Measurements from ENCODE around the gene ITGA2B. TPM values are rescaled to one million over a fixed set of nuclear protein-coding genes. Genes with fewer than 3 reads are reported as not detected.
"Not testable (repeated sequence)": the region's sequence is repeated elsewhere in the genome, so short reads cannot be mapped to it uniquely, and the experiment has no call there.

ITGA2B gene
- total RNA-seq, 2 experiments from 2014 or later: 0.23 to 0.31 TPM

DNA sequence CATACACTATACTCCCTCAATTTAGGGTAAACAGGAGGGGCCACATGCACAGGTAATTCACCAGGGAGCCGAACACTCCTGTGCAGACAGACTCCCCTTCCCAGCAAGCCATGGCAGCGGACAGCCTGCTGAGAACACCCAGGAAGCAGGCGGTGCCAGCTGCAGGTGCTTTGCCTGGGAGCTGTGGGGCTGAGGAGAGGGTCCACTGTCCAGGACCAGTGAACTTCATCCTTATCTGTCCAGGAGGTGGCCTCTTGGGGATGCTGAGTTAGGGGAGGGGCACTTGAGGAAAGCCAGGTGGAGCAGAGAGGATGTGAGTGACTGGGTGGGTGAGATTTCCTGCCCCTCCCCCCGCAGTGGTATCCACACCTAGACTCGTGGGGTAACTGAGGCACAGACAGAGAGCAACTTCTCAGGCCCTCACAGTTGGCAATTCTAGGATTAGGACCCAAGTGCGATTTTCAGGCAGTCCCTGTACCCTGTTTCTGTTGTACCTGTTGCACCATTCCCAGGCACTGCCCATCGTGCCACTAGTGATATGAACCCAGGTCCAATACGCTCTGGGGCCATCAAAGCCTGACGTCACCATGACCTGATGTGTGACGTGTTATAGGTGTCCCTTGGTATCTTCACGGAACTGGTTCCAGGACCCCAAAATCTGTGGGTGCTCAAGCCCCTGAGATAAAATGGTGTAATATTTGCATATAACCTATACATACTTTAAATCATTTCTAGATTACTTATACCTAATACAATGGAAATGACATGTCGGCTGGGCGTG, 43.2 kb downstream of the ITGA2B start:
- ChIA-PET CTCF (interaction anchor here (0.5 to 1.9 kb wide), 15 partner anchors 8 to 1325 kb away, joined by 3 to 15 read pairs (median 3); partner anchors contain the start of gene TMUB2), POLR2A (interaction anchor here (0.6 to 1.1 kb wide), 4 partner anchors 125 to 163 kb away, joined by 3 to 10 read pairs (median 4); partner anchors contain the start of gene TMUB2)

DNA sequence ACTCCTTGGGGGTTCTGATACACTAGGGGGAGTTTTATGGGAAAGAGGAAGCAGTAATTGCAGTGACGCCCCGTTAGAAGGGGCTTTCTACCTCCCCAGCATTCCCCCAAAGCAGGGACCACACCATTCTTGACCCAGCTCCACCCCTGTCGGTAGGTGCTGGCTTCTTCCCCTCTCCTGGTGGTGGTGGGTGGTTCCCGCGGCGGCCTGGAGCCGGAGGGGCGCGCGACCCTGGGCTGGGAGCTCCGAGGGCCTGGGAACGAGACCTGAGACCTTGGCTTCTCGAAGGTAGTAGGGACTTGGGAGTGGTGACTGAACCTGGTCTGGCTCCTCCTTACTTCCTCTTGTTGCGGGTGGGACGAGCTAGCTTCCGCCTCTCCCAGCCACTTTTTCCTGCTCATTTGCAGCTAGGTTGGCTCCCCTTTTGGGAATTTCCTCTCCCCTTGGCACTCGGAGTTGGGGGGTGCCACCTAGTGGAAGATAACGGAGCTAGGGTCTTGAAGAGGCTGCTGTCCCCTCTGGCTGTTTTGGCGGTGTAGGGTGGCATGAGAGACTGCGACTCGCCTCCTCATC, 43.9 kb downstream of the ITGA2B start:
- ChIA-PET POLR2A (interaction anchor here (0.6 to 1.9 kb wide), 6 partner anchors 9 to 162 kb away, joined by 3 to 10 read pairs (median 4); partner anchors contain the start of gene TMUB2), CTCF (interaction anchor here (0.5 to 1.9 kb wide), 16 partner anchors 9 to 1325 kb away, joined by 3 to 15 read pairs (median 4); partner anchors contain the start of genes FAM171A2 and TMUB2)

DNA sequence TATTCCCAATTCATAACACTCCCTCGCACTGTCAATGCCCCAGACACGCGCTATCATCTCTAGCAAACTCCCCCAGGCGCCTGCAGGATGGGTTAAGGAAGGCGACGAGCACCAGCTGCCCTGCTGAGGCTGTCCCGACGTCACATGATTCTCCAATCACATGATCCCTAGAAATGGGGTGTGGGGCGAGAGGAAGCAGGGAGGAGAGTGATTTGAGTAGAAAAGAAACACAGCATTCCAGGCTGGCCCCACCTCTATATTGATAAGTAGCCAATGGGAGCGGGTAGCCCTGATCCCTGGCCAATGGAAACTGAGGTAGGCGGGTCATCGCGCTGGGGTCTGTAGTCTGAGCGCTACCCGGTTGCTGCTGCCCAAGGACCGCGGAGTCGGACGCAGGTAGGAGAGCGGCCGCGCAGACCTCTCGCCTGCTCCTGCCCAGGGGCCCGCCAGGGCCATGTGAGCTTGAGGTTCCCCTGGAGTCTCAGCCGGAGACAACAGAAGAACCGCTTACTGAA, 44.5 kb downstream of the ITGA2B start, which contains the start of gene GRN:
GRN (plus strand) TSS at position 364 of the 515 bp plus-strand sequence. CDS start 3,863 bp downstream, outside the sequence.
- ChIA-PET CTCF (interaction anchor here (0.6 to 1.9 kb wide), 15 partner anchors 9 to 425 kb away, joined by 3 to 15 read pairs (median 3); partner anchors contain the start of genes FAM171A2 and TMUB2), POLR2A (interaction anchor here (0.6 to 1.9 kb wide), 5 partner anchors 9 to 127 kb away, joined by 3 to 6 read pairs (median 4); no protein-coding TSS in a partner anchor)

DNA sequence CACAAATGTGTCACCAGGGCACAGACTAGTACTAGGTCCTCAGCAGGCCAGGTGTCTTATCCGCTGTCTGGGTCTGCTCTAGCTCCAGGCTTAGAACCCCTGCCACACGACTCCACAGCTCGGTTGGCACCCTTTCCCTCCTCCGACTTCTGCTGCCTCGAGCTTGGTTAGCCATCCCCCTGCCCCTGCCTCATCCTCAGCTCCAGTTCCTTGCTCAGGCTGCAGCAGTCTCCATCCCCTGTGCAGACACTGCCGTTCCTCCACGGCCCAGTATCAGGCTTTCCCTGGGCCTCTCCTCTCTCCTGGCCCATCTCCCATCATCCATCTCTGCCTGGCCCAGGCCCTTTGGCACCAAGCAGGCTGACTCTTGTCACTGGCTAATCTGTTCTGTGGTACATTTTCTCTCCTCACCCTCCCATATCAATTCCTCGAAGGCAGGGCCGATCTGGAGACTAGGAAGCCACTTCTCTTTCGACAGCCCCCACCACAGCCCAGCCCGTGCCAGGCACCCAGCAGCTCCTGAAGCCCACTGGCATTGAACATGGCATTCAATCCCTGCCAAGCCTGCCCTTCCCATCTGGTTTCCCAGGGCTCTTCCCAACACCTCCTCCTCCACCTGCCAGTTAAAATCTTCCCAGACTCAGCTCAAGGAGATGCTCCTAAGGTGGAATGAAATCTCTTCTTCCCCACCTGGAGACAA, 45.8 kb downstream of the ITGA2B start:
- POLR2A ChIA-PET: interaction anchor here (0.5 to 1.9 kb wide), 2 partner anchors 11 to 202 kb away, joined by 3 to 6 read pairs; no protein-coding TSS in a partner anchor
- CTCF ChIA-PET: interaction anchor here (0.6 to 0.7 kb wide), 3 partner anchors 133 to 302 kb away, joined by 3 to 4 read pairs (median 3); no protein-coding TSS in a partner anchor

DNA sequence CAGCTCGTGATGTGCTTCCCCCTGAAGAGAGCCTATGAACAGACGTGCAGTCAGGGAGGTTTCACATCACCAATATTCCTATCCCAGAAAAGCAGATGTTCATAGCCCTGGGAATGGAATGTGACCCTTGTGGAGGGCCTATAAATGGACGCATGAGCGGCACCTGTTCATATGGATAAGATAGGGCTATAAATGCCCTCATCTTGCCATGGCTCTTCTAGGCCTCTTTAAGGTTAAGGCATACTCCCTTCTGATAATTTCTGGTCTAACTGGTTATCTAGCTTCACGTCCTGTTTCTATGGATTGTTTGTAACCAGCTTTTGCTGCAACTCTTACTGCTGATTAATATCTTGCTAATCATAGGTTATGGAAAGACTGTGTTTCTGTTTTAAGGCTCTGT, 48.9 kb downstream of the ITGA2B start:
- POLR2A ChIA-PET: not testable (repeated sequence)

DNA sequence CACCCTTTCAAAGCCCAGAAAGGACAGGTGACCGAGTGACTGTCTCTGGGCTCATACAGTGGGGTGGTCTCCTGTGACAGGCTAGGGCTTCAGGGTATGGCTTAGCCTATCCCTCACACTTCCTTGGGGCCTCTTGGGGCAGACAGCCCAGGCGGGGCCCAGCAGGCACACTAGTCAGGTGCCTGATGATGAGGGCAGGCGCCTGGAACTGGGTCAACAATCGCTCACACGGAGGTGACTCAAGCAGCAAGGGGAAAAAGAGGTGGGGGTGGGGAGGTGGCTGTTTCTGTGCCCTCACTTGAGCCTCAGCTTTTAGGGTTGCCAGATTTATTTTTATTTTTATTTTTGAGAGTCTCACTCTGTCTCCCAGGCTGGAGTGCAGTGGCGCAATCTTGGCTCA, 50.7 kb downstream of the ITGA2B start:
- POLR2A ChIA-PET: no interaction called here
- CTCF ChIA-PET: interaction anchor here (1.0 to 1.2 kb wide), 2 partner anchors 9 to 12 kb away, joined by 3 to 4 read pairs; no protein-coding TSS in a partner anchor

More for the DNA sequence above, 48.9 kb downstream of the ITGA2B start:
- CTCF ChIA-PET: interaction anchor here (0.7 to 1.0 kb wide), 2 partner anchors 11 to 131 kb away, joined by 3 read pairs; no protein-coding TSS in a partner anchor

DNA sequence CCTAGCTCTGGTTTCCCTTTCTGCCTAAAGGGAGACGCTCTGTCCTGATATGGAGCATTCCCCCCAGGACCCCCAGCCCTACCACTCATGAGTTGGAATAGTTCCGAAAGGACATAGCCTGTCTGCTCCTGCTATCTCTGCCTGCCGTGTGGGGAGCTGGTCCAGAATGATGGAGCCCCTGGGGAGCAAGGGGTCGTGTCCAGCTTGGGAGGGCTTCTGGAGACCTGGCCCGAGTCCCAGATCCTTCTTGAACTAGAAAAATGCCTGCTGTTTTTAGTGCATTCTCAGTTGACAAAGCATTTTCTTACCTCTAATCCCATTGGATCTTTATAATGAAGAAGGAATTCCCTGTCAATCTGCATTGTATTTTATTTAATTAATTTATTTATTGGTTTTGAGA, 53.5 kb downstream of the ITGA2B start:
- ChIA-PET POLR2A (interaction anchor here (0.7 kb wide), 1 partner anchor 22 kb away, joined by 5 read pairs; no protein-coding TSS in a partner anchor), CTCF (interaction anchor here (2.1 kb wide), 1 partner anchor 9 kb away, joined by 6 read pairs; the partner anchor contains the start of gene GRN)

DNA sequence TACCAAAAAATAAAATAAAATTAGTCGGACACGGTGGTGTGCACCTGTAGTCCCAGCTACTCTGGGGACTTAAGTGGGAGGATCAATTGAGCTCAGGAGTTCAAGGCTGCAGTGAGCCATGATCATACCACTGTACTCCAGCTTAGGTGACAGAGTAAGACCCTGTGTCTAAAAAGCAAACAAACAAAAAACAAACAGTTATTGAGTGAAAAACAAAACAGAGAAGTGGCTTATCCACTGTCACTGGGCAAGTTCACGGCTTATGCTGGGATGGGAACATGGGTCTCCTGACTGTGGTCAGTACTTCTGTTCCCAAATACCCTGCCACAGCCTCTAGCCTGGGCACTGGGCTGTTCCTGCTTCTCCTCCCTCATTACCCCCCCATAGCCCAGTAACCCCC, 53.9 kb downstream of the ITGA2B start:
- ChIA-PET POLR2A (interaction anchor here (0.7 kb wide), 1 partner anchor 23 kb away, joined by 5 read pairs; no protein-coding TSS in a partner anchor), CTCF (interaction anchor here (2.1 kb wide), 1 partner anchor 10 kb away, joined by 6 read pairs; the partner anchor contains the start of gene GRN)

DNA sequence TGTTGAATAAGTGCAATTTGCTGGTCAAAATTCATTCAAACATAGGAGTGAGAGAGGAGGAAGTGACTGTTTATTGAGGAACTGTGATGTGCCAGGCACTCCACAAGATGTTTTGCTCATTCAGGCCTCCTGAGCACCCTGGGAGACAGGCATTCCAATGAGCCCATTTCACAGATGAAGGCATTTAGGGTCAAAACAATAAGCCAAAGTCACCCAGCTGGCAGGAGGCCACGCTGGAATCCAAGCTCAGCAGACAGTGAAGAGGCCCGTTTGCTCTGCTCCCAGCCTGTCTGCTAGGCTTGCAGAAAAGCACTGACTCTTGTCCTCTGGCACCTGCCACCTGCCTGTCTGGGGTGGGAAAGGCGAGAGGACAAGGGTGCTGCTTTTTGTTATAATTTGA, 54.7 kb downstream of the ITGA2B start:
- ChIA-PET CTCF (no interaction called here), POLR2A (no interaction called here)

DNA sequence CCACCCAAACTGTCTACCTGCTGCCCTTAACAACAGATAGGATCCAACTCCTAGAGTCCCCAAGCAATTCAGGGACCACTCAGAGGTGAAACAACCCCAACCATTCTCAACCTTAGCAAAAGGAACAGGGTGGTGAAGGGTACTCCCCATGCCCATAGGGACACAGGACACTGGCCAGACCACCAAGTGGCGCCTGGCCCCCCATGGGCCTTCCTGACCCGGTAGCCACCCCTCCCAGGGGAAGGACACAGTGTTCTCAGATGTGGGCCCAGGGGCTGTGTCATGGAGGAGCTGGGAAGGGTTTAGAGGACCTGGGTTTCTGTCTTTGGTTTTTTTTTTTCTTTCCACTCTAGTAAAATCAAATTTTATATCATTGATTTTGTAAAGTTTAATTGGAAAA, 55.1 kb downstream of the ITGA2B start:
- ChIA-PET POLR2A (no interaction called here), CTCF (no interaction called here)

DNA sequence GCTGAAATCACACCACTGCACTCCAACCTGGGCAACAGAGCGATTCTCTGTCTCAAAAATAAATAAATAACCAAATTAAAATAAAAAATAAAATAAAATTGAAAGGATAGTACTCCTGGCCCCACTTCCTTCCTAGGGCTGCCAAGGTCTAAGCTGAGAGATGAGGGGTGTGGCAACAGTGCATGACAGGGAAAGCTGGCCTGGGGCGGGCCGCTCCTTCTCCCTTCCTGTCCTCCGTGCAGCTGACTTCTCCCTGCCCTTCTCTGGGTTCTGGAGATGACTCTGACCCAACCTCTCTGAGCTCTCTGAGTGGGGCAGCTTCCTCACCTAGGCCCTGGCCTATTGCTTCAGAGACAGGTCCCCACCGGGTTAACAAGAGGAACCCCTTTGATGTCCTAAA, 56.1 kb downstream of the ITGA2B start:
- ChIA-PET POLR2A (no interaction called here), CTCF (interaction anchor here (1.2 kb wide), 1 partner anchor 30 kb away, joined by 5 read pairs; the partner anchor contains the start of gene FAM171A2)

DNA sequence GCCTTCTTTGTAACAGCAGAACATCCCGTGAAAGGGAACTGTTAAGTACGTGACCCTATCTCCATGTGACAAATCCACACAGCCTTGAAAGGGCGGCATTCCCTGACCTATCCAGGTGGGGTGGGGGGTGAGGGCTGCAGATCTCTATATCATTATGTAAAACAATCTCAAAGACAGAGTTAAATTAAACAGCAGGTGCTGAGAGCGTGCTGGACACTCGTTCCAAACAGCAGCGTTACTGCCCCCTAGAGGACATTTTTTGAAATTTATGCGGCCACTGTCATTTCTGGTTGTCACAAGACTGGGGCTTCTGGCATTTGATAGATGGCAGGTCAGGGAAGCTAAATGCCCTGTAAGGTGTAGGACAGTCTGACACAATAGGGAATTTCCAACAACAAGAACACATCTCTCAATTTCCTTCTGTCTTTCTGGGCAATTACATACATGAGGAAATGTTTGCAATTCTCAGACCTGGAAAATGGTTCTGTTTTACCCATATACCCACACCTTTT, 58.1 kb downstream of the ITGA2B start:
- CTCF ChIA-PET: interaction anchor here (0.7 to 3.3 kb wide), 17 partner anchors 10 to 146 kb away, joined by 3 to 32 read pairs (median 4); partner anchors contain the start of genes FAM171A2 and GRN

DNA sequence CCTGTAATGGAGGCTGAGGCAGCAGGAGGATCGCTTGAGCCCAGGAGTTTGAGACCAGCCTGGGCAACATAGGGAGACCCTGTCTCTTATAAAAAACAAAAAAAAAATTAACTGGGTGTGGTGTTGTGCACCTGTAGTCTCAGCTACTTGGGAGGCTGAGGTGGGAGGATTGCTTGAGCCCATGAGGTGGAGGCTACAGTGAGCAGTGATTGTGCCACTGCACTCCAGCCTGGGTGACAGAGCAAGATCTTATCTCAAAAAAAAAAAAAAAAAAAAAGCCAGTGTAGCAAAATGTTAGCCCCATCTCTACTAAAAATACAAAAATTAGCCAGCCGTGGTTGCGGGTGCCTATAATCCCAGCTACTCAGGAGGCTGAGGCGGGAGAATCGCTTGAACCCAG, 59.2 kb downstream of the ITGA2B start:
- ChIA-PET POLR2A (interaction anchor here (0.7 to 1.5 kb wide), 2 partner anchors 120 to 257 kb away, joined by 3 read pairs; no protein-coding TSS in a partner anchor), CTCF (interaction anchor here (0.7 to 3.3 kb wide), 12 partner anchors 9 to 563 kb away, joined by 3 to 32 read pairs (median 6); partner anchors contain the start of genes FAM171A2 and GRN)

More for the DNA sequence above, 58.1 kb downstream of the ITGA2B start:
- POLR2A ChIA-PET: interaction anchor here (0.6 to 1.5 kb wide), 2 partner anchors 121 to 148 kb away, joined by 3 read pairs; no protein-coding TSS in a partner anchor

DNA sequence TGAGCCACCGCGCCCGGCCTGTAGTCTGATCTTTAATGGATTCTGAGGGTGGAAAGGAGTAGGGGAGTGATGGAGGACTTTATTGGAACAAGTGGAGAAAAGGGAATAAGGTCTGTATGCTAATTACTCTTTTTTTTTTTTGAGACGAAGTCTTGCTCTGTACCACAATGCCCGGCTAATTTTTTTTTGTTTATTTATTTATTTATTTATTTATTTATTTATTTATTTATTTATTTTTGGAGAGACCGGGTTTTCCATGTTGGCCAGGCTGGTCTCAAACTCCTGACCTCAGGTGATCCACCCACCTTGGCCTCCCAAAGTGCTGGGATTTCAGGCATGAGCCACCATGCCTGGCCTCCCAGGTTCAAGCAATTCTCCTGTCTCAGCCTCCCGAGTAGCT, 59.9 kb downstream of the ITGA2B start:
- POLR2A ChIA-PET: not testable (repeated sequence)
- CTCF ChIA-PET: interaction anchor here (1.3 to 3.3 kb wide), 3 partner anchors 12 to 119 kb away, joined by 4 to 32 read pairs (median 6); no protein-coding TSS in a partner anchor

DNA sequence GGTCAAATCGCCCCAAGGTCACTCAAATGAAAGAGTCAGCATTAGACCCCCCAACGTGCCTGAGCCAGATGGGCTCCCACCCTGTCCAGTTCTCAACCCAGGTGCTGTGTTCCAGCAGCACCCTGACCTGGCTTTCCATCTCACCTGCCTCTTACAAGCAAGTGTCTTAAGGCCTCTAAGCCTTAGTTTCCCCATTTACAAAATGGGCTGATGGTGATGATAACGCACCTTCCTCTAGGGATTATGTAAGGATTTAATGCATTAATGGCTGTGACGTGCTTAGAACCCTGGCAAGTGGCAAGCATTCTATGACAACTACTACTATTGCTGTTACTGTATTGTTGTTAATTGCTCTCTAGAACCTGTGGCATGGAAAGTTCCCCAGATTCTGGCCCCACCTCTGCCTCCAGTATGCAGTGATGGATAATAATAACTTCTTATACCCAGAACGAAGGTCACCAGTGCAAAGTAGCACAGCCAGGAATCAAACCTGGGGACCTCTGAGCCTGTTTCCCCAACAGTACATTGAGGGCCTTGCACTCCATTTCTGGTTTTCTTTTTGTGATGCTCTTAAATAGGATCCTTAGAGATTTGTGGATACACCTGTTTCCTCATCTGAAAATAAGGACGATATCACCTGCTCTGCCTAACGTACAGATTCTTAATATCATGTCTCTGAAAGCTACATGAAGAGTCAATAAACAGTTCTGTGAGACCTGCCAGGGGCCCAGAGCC, 61.6 kb downstream of the ITGA2B start:
- ChIA-PET CTCF (interaction anchor here (1.0 to 1.2 kb wide), 4 partner anchors 107 to 118 kb away, joined by 4 to 8 read pairs (median 5); no protein-coding TSS in a partner anchor), POLR2A (interaction anchor here (1.0 kb wide), 1 partner anchor 107 kb away, joined by 15 read pairs; no protein-coding TSS in a partner anchor)

DNA sequence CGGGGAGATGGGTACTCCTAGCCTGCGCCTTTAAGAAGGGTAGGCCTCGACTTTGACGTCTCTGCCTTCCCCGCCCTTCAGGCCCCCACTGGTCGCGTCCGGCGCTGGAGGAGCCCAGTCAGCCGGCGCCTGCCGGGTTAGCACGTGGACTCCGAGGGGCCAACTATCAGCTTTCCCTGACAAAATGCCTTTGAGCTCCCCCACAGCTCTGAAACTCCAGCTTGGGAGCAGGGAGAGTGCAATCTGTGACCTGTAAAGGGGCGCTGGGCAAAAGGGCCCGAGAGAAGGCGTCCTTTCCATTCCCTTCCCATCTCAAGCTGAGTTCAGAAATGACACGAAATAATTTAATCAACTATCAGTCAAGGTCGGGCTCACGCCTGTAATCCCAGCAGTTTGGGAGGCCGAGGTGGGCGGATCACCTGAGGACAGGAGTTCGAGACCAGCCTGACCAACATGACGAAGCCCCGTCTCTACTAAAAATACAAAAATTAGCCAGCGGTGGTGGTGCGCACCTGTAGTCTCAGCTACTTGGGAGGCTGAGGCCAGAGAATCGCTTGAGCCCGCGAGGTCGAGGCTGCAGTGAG, 62.5 kb downstream of the ITGA2B start:
- ChIA-PET POLR2A (interaction anchor here (0.5 to 1.0 kb wide), 7 partner anchors 106 to 1046 kb away, joined by 3 to 15 read pairs (median 4); partner anchors contain the start of gene TMUB2), CTCF (interaction anchor here (0.6 to 1.2 kb wide), 2 partner anchors 18 to 117 kb away, joined by 3 to 8 read pairs; partner anchors contain the start of gene GRN)

Measured in activated CD8-positive, alpha-beta memory T cell treated with anti-CD3 and anti-CD28 coated beads for 36 hours (primary cell).